ENCODE data around the gene CEP89.

GRCh38 chr19:32842061-32842460 is 129.7 kb downstream of the CEP89 start:
- no peak for TF ChIP-seq CTCF (IDR thresholded peaks at IDR 0.05)
- TF ChIP-seq POLR2A (IDR thresholded peaks at IDR 0.05), result no peak
- no peak for TF ChIP-seq EP300 (IDR thresholded peaks at IDR 0.05)
